ENCODE measurements around the gene IL4.
"Not testable (repeated sequence)": the region's sequence is repeated elsewhere in the genome, so short reads cannot be mapped to it uniquely, and the experiment has no call there.

Gene IL4

DNA sequence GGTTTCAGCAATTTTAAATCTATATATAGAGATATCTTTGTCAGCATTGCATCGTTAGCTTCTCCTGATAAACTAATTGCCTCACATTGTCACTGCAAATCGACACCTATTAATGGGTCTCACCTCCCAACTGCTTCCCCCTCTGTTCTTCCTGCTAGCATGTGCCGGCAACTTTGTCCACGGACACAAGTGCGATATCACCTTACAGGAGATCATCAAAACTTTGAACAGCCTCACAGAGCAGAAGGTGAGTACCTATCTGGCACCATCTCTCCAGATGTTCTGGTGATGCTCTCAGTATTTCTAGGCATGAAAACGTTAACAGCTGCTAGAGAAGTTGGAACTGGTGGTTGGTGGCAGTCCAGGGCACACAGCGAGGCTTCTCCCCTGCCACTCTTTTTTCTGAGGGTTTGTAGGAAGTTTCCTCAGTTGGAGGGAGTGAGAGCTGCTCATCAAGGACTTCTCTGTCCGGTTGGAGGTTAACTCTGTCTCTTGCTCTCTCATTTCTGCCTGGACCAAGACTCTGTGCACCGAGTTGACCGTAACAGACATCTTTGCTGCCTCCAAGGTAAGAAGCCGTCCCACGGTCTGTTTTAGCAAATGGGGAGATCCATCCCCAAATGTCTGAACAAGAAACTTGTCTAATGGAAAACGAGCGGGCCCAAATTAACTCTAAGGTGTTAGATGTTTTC, at the start of gene IL4:
IL4 (plus strand) TSS at position 51 of the 692 bp plus-strand sequence; CDS start at position 113, 62 bp downstream.
- DNase-seq = no peak

DNA sequence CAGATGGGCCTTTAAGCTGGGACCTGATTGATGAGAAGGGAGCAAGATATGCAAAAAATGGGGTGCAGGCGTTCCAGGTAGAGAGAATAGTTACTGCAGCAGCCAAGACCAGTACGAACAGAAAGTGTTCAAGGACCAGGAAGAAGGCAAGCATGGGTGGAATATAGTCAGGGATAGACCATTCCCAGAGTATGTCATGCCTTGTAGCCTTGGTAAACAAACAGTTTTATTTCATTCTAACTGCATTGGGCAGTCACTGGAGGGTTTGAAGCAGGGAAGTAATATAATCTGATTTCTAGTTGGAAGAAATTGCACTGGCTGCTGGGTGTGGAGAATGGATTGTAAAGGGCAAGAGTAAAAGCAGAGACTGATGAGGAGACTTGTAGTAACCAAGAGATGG, 46.3 kb upstream of the IL4 start:
- DNase-seq = no peak

DNA sequence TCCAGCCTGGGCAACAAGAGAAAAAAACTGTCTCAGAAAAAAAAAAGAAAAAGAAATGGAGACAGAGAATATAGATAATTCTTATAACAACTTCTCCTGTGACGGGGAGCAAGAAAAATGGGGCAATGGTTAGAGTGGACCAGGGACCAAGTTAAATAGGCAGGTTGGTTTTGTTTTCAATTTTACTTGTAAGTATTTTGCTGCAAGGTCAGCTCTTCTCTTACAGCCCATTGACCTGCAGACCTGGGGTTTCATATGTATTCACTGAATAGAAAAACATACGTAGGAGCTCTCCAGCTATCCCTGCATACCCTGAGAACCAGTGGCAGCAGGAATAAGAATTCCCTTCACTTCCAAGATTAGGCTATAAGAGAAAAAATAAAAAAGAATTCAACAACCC, 45.0 kb upstream of the IL4 start:
- DNase-seq = no peak

DNA sequence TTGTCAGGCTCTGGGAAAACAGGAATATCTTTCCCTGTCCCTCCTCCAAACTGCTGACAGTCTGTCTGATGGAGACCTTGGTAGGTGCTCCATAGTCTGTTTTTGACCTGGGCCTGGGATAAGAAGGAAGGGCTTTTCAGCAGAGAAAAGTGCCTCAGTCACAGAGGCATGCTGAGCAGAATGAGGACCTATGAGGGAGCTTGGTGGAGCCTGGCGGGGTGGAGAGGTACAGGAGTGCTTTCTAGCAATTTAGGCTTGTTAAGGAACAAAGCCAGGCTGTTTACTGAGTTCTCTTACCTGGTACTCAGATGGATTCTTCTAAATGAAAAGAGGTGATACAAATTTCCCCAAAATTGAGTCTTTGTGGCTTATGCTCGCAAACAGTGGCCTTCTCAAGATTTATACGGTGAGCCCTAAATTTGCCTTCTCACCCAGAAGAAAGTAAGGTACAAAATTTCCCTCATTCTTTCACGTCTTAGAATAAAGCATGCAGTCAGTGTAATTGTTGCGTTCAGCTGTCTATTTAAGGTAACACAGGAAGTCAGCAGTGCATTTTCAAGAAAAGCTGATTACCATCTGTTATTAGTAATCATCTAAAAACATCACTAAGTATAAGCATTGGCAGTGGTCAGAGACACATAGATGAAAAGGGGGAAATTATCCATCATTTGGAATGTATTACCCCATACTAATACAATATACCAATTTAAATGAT, 44.4 kb upstream of the IL4 start:
- DNase-seq = no peak

DNA sequence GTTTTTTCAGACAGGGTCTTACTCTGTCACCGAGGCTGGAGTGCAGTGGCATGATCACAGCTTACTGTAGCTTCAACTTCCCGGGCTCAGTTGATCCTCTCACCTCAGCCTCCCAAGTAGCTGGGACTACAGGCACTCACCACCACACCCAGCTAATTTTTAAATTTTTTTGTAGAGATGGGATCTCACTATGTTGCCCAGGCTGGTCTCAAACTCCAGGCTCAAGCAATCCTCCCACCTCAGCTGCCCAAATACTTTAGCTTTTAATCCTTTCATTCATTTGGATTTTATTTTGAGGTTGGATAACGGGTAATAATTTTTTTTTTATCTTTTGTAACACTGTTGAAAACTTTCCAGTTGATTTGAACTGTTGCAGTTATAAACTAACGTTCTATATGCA, 40.2 kb upstream of the IL4 start:
- DNase-seq = not testable (repeated sequence)

DNA sequence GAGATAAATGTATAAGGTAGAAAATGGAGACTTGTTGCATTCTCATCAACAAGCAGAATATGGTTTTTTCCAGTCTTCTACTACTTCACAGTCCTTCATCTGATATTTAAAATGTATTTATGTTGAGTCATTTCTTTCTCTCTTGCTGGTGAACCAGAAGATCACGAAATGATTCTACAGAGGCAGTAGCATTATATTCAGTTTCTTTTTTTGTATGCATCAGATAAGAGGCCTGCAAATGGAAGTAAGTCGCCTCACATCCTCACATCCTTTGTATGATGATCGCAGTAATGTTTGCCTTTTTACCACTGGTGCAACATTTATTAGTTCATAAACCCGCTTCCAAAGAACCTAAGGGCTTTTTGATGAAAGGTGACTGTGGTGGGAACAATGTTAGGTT, 37.9 kb upstream of the IL4 start:
- no peak for DNase-seq

DNA sequence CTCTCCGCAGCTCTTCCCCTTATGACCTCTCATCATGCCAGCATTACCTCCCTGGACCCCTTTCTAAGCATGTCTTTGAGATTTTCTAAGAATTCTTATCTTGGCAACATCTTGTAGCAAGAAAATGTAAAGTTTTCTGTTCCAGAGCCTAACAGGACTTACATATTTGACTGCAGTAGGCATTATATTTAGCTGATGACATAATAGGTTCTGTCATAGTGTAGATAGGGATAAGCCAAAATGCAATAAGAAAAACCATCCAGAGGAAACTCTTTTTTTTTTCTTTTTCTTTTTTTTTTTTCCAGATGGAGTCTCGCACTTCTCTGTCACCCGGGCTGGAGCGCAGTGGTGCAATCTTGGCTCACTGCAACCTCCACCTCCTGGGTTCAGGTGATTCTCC, 36.5 kb upstream of the IL4 start:
- DNase-seq = no peak

DNA sequence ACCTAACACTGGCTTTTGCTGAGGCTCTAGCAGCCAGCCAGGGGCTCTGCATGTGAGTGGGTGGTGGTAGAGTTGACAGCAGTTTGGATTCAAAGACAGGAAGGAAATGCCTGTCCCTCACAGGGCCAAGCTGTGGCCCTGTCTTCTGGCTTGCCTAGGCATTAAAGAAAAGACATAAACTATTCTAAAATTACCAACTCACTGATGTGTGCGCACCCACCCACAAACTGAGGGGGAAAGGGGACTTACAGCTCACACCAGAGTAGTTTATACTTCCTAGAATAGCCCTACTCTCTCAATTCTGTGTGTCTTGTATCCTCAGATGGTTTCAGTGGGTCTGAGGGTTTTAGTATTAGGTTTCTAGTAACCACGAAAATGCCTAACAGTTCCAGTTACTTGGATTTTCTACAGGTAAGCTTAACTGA, 34.1 kb upstream of the IL4 start:
- no peak for DNase-seq

DNA sequence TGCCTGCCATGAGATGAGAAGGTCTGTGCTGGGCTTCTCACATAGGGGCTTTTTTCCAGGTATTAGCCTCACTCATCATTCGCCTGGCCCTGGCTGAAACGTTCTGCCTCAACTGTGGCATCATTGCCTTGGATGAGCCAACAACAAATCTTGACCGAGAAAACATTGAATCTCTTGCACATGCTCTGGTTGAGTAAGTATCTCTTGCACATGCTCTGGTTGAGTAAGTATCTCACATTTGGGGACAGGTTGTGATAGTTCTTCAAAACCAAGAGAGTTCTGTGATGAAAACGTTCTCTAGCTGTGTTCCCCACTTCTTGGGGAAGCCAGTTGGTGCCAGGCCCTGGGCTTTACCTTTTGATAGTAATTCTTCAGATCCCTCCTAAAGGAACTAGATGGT, 33.2 kb upstream of the IL4 start:
- no peak for DNase-seq

DNA sequence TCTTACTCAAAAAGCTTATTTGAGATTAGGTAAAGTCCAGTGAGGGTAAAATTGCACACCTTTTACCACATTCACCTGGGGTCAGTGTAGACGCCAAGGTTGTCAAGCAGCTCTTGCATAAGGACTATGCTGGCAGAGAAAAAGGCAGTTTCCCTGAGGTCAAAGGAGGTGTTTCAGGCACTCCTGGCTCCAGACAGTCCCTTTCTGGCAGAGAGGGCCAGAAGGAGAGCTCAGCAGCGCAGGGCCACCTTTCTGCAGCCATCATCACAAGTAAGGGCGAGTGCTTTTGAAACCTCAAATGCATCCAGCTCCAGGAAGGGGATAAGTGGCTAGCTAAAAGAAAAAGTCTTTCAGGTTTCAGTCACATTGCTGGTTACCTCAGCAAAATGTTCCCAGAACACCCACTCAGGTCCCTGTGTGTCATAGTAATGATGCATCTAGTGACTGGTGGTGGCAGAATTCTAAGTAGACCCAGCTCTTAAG, 32.5 kb upstream of the IL4 start:
- no peak for DNase-seq

DNA sequence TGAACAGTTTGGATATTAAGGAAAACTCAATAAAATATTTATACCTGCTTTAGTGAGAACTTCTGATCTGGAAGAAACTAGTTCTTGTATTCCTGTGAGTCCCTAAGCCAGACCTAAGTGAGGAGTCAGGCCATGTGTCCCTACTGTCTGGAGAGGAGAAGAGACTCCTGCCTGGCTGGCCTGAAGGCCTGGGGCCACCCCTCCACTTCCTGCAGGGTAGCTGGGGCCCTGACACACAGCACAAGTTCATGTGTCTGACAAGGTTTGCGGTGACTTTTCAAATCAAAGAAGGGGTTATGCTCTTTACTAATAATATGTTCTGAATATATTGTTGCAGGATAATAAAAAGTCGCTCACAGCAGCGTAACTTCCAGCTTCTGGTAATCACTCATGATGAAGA, 31.9 kb upstream of the IL4 start:
- no peak for DNase-seq

DNA sequence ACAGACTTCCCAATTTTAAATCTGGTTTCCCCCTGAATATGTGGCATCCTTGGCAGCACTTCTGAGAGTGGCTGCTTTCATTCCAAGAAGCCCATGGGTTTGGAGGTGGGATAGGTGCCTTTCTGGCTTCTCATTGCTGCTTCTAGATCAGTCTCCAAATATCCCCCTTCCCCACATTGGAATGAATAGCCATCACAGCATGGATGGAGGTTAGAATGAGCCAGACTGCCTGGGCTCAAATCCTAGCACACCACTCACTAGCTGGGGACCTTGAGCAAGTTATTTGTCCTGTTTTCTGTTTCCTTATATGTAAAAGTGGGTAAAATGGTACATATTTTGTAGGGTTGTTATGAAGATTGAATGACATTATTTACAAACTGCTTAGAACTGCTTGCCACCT, 29.6 kb upstream of the IL4 start:
- no peak for DNase-seq

DNA sequence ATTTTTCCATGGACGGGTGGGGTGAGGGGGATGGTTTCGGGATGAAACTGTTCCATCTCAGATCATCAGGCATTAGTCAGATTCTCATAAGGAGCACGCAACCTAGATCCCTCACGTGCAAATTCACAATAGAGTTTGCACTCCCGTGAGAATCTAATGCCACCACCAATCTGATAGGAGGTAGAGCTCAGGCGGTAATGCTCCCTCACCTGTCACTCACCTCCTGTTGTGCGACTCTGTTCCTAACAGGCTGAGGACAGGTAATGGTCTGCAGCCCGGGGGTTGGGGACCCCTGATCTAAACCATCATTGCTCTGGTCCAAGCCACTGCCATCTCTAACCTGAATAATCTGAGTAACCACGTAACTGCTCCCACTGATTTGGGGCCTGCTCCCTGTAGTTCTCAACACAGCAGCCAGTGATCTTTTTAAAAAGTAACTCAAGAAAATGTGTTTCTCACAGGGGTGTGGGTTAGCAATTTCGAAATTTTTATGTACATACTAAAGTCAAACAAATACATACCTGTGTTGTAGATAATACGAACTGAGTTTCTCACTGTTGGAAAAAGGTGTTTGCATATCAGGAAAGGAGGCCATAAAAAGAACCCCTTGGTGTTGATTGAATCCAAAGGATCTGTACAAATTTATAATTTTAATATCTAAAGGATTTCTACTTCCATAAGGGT, 27.1 kb upstream of the IL4 start:
- no peak for DNase-seq

DNA sequence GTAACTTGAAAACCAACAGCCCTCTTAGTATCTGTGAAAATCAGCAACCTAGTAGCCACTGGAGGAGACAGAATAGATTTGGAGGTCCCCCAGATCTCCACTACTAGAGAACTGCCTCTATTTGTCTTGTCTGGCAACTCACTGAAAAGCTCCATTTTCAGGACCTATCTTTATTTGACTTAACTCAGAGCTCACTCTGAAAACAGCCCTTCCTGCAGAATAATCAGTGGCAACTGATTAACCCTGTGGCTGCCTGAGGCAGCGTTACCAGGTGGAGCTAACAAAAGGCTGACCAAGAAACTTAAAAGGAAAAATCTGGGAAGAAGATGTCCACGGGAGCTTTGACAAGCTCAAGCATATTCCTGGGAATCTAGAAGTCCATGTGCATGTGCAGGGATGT, 26.3 kb upstream of the IL4 start:
- DNase-seq = no peak

DNA sequence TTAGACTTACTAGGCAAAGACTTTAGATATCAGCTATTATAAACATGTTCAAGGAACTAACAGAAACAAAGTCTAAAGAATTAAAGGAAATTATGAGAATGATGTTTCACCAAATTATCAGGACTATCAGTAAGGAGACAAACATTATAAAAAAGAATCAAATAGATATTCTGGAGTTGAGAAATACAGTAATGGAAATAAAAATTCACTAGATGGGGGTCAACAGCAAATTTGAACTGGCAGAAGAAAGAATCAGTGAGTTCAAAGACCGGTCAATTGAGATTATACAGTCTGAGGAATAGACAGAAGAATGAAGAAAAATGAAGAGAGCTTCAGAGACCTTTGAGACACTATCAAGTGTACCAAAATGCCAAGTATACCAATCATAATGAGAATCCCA, 25.4 kb upstream of the IL4 start:
- DNase-seq = no peak

DNA sequence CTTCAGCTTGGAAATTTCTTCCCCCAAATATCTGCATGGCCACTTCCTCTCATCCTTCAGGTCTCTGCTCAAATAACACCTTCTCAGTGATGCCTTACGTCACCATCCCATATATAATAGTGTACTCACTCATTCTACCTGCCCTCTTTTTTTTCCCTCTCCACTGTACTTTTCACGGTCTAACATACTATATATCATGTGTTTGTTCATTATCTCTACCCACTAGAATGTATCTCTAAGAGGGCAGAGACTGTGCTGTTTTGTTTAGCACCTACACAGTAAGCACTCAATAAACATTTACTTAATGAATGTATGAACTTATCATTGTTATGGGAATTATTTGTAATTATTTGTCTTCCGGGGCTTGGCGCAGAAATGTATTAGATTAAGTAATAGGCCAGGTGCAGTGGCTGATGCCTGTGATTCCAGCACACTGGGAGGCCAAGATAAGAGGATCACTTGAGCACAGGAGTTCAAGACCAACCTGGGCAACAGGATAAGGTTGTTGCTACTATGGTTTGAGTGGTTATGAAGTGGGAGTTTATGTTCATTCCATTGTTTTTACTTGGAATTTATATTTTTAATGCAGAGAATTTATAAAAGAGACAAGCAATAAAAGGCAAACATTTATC, 21.8 kb upstream of the IL4 start:
- no peak for DNase-seq

DNA sequence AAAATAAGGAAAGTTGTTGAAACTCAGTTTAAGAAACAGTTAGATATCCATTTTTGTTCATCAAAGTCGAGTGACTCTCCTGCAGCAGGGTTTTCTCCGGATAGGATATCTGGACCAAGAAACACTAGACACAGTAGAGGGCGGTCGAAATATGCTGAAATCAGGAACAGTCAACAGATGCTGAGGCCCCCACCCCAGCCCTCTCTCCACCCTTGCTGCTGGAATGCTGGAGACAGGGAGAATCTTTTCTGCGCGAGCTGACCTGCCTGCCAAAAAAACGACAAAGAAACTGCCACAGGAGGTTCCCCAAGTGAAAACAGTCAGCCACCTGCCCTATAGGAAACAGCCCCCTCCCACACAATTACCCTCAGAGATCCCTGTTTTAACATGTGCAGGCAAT, 20.1 kb upstream of the IL4 start:
- DNase-seq = no peak

DNA sequence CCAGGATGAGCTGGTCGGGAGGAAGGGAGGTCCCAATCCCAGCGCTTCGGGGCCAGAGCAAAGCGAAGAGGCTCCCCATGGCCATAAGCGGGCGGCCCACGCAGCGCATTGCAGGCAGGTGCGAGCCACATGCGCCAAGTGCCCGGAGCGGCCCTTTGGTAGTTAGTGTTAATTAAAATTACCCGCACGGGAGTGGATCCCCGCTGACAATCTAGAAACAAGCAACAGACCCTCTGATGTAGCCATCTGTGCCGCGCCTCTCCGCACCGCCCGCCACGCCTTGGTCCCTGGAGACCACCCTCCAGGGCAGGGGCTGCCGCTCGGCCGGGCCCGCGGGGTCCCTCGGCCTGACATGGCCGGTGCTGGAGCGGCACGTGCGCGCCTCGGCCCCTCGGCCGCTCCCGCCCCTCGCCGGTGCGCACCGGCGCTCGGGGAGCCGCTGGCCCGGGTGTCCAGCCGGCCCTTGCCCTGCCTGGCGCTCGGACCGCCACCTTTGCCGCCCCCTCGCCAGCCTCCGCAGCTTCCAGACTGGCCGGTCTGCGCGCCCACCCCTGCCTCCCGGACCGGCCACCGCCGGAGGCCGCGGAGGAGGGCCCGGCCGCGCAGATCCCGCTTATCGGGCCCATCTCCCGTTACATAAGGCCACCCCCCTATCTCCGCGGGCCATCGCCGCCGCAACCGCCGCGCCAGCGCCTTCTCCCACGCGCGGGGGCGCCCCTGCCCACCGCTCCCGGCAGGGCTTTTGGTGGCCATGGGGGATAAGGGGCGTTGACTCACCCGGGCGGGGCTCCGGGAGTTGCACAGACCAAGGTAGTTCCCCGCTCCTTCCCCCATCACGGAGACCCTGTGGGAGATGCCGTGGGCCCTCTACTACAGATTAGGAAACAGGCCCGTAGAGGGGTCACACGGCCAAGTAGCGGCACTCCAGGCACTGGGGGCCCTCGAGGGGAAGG, 17.7 kb upstream of the IL4 start:
- no peak for DNase-seq

DNA sequence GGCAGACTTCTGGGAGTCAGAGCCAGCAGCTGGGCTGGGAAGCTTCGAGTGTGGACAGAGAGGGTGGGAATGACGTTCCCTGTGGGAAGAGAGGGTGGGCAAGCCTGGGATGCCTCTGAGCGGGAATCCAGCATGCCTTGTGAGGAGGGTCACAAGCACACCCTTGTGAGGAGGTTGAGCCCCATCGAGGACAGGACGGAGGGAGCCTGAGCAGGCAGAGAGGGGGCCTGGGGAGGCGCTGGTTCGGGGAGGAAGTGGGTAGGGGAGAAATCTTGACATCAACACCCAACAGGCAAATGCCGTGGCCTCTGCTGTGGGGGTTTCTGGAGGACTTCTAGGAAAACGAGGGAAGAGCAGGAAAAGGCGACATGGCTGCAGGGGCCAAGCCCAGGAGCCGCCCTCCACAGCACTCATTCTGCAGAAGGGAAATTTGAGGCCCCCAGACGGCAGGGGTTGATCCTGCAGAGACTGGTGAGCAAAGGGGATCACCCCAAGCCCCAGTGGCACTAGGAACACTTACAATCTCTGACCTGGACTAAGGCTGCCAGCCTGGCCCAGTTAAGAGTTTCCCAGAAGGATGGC, 16.9 kb upstream of the IL4 start:
- DNase-seq = no peak

DNA sequence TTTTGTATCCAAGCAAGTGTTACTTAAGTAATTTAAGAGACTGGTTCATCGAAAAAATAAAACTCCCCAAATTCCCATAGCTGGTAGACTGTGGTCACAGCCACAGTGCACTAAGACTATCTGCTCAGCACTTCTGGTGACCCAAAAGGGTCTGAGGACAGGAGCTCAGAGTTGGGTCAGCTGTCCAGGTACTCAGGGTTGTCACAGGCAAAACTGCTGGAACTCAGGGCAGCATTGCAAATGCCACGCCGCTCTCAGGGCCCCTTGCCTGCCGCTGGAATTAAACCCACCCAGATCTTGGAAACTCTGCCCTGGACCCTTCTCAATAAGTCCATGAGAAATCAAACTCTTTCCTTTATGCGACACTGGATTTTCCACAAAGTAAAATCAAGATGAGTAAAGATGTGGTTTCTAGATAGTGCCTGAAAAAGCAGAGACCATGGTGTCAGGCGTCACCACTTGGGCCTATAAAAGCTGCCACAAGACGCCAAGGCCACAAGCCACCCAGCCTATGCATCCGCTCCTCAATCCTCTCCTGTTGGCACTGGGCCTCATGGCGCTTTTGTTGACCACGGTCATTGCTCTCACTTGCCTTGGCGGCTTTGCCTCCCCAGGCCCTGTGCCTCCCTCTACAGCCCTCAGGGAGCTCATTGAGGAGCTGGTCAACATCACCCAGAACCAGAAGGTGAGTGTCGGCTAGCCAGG, 16.0 kb upstream of the IL4 start, which contains the start of gene IL13:
IL13 (plus strand) TSS at position 498 of the 705 bp plus-strand sequence; CDS start at position 512, 14 bp downstream.
- no peak for DNase-seq

Measured in activated naive CD4-positive, alpha-beta T cell (primary cell).